GM19455 (cell line): ENCODE data around the gene CA12.

Source experiments
- ATAC-seq: cut with Tn5 transposase; IDR thresholded peaks from one replicate; pipeline ENCODE4 v1.9.1; 2021; ENCODE audit not compliant: unreplicated experiment

Gene CA12

GRCh38 chr15:63276342-63277037 lies 105.2 kb downstream of the CA12 start:
- no peak for ATAC-seq

- no peak for ATAC-seq
Observed at GRCh38 chr15:63274427-63274826, 107.2 kb downstream of the CA12 start.
